GM18526 (cell line): ENCODE measurements around the gene PIGS.

Experiments used
- POLR2A ChIP-seq: IDR thresholded peaks from 3 replicates; pipeline ENCODE4 v1.6.1; 2011; ENCODE audit not compliant: insufficient read length; ENCODE audit errors: extremely low read depth

The PIGS gene

GRCh38 chr17:28570716-28571360, 486 bp downstream of the PIGS start:
- no peak for TF ChIP-seq POLR2A

DNA sequence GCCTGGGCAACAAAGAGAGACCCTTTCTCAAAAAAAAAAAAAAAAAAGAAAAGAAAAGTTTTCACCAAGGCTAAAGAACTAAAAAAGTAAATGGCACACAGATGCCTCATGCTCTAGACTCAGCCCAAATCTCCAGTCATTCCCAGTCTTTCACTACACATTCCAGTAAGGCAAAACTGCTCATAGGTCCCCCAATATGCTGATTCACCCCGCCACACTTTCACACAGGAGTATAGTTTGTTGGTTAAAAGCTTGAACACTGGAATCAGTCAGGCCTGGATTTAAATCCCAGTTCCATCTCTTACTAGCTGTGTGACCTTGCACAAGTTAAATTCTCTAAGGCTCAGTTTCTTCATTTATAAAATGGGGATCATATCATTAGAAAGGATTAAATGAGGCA, 1.9 kb downstream of the PIGS start:
- no peak for TF ChIP-seq POLR2A

GRCh38 chr17:28567604-28568003, 3.7 kb downstream of the PIGS start:
- TF ChIP-seq POLR2A, result no peak

DNA sequence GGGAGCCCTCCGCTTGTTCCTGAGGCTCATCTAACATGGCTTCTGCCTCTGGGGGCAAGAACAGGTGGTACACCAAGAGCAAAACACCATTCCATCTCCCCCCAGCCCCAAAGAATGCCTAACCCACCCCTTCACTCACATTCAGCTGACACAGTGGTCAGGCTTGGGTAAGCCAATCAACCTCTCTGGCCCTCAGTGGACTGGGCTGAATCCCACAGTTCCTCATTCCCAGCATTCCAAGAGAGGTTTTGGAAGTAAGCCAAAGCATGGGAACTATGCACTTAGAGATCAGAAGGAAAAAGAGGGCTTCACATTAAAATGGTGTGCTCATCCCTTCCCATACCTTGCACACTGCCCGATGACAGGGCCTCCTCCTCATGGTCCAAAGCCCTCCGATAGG, 7.8 kb downstream of the PIGS start:
- no peak for TF ChIP-seq POLR2A

GRCh38 chr17:28555022-28555421, 16.3 kb downstream of the PIGS start:
- no peak for TF ChIP-seq POLR2A

- no peak for TF ChIP-seq POLR2A
These were observed 16.8 kb downstream of the PIGS start for GRCh38 chr17:28554565-28554964.

GRCh38 chr17:28553000-28553505, 18.3 kb downstream of the PIGS start:
- no peak for TF ChIP-seq POLR2A

DNA sequence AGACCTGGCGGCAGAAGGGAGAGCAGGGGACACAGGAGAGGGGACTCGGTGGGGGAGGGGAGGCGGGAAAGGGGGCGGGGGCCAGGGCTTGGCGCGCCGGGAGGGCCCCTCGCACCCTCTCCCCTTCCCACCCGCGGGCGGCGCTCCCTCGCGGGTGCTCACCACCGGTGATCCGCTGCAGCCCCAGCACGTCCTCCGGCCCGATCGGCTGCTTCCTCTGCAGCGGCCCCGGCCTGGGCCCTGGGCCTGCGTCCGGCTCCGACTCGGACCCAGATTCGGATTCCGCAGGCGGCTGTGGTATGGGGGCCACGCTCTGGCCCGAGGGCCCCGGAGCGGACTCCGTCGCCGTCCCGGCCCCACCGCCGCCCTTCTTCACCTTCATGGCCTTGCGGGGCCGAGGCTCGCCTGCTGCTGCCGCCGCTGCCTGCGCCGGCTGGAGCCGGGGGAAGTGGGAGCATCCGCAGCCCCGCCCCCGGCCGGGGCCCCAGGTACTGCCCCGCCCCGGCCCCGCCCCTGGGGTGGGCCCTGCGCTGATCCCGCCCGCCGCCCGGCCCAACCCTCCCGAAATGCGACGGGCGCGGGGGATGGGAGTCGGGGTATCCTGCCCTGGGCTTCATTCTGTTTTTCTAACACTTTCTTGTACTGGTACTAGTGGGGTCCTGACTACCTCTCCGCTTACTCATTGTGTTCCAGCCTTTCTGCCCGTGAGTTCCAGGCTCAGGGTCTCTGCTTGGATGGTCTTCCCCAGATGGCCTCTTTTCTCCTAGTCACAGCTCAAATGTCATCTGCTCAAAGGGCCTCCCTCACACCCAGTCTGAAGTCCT, 18.9 kb downstream of the PIGS start, which contains the start of gene UNC119:
UNC119 (minus strand) TSS at position 449 of the 824 bp plus-strand sequence; CDS start at position 382, 67 bp downstream.
- TF ChIP-seq POLR2A, result peak; percentile 72

DNA sequence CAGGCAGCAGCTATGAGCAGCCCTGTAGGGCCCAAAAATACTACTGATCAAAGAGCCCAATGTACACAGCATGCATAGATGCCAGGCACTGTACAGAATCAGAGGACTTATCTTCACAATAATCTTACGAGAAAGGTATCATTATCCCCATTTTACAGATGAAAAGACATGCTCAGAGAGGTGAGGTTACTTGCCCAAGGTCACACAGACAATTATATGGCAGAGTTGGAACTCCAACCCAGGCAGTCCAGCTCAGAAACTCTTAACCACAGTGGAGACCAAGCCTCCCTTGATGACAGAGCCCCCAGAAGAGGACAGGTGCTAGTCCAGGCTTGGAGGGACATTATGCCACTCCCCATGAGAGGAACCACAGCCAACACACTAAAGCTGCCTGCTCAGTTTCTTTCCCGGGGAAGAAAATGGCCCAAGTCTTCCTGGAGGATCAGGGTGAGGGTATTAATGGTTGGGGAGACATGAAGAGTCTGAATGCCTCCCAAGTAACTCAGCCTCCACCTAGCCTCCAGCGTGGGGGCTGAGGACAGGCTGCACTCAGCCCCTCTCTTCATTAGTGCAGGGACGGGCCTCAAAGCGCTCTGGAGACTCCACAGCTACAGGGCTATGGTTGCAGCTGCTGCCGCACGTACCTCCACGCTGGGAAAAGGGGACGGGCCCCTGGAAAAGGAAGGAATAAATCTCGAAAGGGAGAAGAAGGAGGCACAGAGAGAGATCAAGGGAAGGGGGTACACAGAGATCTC, 19.7 kb downstream of the PIGS start:
- no peak for TF ChIP-seq POLR2A

GRCh38 chr17:28550858-28551257, 20.5 kb downstream of the PIGS start:
- TF ChIP-seq POLR2A, result no peak

- TF ChIP-seq POLR2A, result no peak
These were observed 21.8 kb downstream of the PIGS start for GRCh38 chr17:28549236-28550132.

GRCh38 chr17:28548417-28549130, 22.8 kb downstream of the PIGS start:
- TF ChIP-seq POLR2A, result no peak

DNA sequence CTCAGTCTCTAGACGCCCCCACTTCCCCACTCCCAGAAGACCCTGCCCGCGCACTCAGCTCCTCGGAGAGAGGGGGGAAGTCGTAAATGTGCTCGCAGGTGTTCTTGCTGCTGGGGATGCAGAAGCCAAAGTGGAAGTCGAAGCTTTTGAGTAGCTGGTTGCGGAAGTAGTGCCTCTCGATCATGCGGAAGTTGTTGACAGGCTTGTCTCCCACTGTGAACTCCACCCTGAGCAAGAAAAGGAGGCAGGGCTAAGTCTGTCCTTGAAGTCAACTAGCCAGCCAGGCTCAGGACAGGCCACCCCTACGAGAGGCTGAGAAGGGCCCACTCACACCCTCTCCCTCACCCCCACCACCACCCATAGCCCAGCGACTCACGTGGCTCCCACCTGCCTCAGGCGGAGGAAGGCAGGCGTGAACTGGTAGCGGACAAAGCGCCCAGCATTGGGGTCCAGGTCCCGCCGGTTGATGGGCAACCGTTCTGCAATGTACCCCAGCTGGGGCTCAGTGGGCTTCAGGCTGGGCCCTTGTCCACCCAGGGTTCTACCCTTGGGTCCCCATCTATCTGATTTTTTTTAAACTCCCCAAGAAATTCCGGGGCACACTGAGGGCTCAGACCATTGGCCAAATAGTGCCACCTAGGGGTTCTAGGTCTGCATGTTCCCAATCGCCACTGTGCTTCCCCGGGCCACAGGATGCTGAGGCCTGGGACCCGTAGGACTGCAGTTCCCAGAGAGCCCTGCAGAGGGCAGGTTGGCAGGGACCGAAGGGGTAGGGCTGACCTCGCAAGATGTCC, 23.5 kb downstream of the PIGS start:
- TF ChIP-seq POLR2A, result no peak
